Thyroid gland (tissue), 4 donors: ENCODE measurements around the gene KRTAP10-1.

ENCODE experiments used
- CTCF ChIP-seq, 6 experiments: fragments of 200-600 bp in 3 of 6; fragments of 450-650 bp in 3 of 6; sonication (generic) in 3 of 6; IDR thresholded peaks; one replicate each; pipeline ENCODE4 v1.5.1; 2016 to 2019; ENCODE audit warnings: antibody characterized with exemption in 6 of 6, mild to moderate bottlenecking in 2 of 6, inconsistent platforms in 1 of 6, moderate library complexity in 1 of 6
- POLR2A ChIP-seq, 2 donors: fragments of 450-650 bp; IDR thresholded peaks; one replicate each; pipeline ENCODE4 v1.6.1; 2017; ENCODE audit warnings: antibody characterized with exemption in 2 of 2, mild to moderate bottlenecking in 2 of 2, moderate library complexity in 1 of 2

- TF ChIP-seq CTCF (IDR thresholded peaks at IDR 0.05) (no peak), POLR2A (IDR thresholded peaks at IDR 0.05) (no peak)
Observed at GRCh38 chr21:44534688-44535087, 5.3 kb downstream of the KRTAP10-1 start.
